Astrocyte of the cerebellum (primary cell): ENCODE measurements around the gene PBX3.

ENCODE experiments used
- DNase-seq: peaks from one replicate; pipeline ENCODE4 v3.0.0-alpha.2; 2011; ENCODE audit warnings: low read depth
- H3K4me3 ChIP-seq: 2 replicates; pipeline ENCODE4 v1.5.1; 2011; ENCODE audit warnings: mild to moderate bottlenecking, low read depth, low read length, moderate library complexity
- CTCF ChIP-seq: IDR thresholded peaks from 2 replicates; pipeline ENCODE4 v1.5.1; 2012; ENCODE audit warnings: low read length, low read depth, moderate library complexity, mild to moderate bottlenecking; ENCODE audit errors: missing control alignments
- in situ Hi-C: cut with HindIII; loops from 2 replicates; pipeline ENCODE4 v1.10.0; 2017; ENCODE audit warnings: low sequenced_read_pairs

PBX3 gene

GRCh38 chr9:125795970-125796596 lies 48.9 kb downstream of the PBX3 start:
- in situ Hi-C loops = no loop called here
- no peak overlapping the region for H3K4me3 ChIP-seq
- no peak for TF ChIP-seq CTCF
- no peak for DNase-seq

GRCh38 chr9:125797930-125798329 lies 50.8 kb downstream of the PBX3 start:
- TF ChIP-seq CTCF = no peak
- no peak for DNase-seq
- in situ Hi-C loops = no loop called here
- no peak overlapping the region for H3K4me3 ChIP-seq

GRCh38 chr9:125803526-125803925 lies 56.4 kb downstream of the PBX3 start:
- H3K4me3 ChIP-seq = no peak overlapping the region
- DNase-seq = no peak
- in situ Hi-C loops = no loop called here
- no peak for TF ChIP-seq CTCF

- H3K4me3 ChIP-seq = no peak overlapping the region
- in situ Hi-C loops = no loop called here
- TF ChIP-seq CTCF = no peak
- peak; percentile 70 for DNase-seq
Observed at GRCh38 chr9:125805057-125805456, 57.9 kb downstream of the PBX3 start.

- in situ Hi-C loops = no loop called here
- DNase-seq = no peak
- TF ChIP-seq CTCF = no peak
- no peak overlapping the region for H3K4me3 ChIP-seq
Observed at GRCh38 chr9:125805586-125805985, 58.4 kb downstream of the PBX3 start.

- DNase-seq = no peak
- TF ChIP-seq CTCF = no peak
- in situ Hi-C loops = no loop called here
- H3K4me3 ChIP-seq = no peak overlapping the region
Observed at GRCh38 chr9:125807079-125807478, 59.9 kb downstream of the PBX3 start.
